Mucosa of stomach (tissue), 1 donor: ENCODE measurements around the gene MAST4.

ENCODE experiments used
- H3K27me3 ChIP-seq: one replicate; pipeline ENCODE4 v1.7.0; 2013; ENCODE audit warnings: mild to moderate bottlenecking, low read length; ENCODE audit not compliant: control insufficient read depth, insufficient read depth
- H3K36me3 ChIP-seq: one replicate; pipeline ENCODE4 v1.7.0; 2013; ENCODE audit warnings: low read length; ENCODE audit not compliant: control insufficient read depth, insufficient read depth
- H3K4me1 ChIP-seq: one replicate; pipeline ENCODE4 v1.7.0; 2013; ENCODE audit warnings: mild to moderate bottlenecking, low read length; ENCODE audit not compliant: control insufficient read depth, insufficient read depth
- H3K4me3 ChIP-seq: one replicate; pipeline ENCODE4 v1.7.0; 2013; ENCODE audit warnings: low read length
- H3K9ac ChIP-seq: one replicate; pipeline ENCODE4 v1.7.0; 2013; ENCODE audit warnings: mild to moderate bottlenecking, low read length, moderate library complexity
- H3K9me3 ChIP-seq: one replicate; pipeline ENCODE4 v1.7.0; 2013; ENCODE audit warnings: mild to moderate bottlenecking, low read length, moderate library complexity; ENCODE audit not compliant: control insufficient read depth
- donor health status: Pancreatic carcinoma.

Gene MAST4

DNA sequence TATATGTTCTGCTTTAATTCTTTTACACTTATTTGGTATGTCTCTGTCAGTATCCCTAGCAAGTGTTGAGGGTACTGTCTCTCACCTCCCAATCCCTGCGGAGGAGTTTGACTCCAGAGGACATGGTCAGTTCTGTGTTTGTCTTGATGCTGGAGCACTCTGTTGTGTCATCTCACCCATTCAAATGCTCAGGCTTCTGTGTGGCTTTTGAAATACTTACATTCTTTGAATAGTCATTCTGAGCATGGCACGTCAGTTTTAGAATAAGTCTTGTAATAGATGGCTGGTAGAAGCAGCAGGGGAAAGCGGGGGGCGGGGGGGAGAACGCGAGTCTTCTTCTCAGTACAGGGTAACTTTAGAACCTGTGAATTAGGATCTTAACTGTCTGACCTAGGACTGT is 12.3 kb downstream of the MAST4 start:
- no peaks in the 10 kb centered on the region for H3K9me3 ChIP-seq
- H3K36me3 ChIP-seq, result no peaks in the 10 kb centered on the region
- no peaks in the 10 kb centered on the region for H3K4me1 ChIP-seq
- H3K4me3 ChIP-seq, result no peak overlapping the region
- peaks cover 3% of the 10 kb centered on the region for H3K27me3 ChIP-seq
- no peak overlapping the region for H3K9ac ChIP-seq

DNA sequence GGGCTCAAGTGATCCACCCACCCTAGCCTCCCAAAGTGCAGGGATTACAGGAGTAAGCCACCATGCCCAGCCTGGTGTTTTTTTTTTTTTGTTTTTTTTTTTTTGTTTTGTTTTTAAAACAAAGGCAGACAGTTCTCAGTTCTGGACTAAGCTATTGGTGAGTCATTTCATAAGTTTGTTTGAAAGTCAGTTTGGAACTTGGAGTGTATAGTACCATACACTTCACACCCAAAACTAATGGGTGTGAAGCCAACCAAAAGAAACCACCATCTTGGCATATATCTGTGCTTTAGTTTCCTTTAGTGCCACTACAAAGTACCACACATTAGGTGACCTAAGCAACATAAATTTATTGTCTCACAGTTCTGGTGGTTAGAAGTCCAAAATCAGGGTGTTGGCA is 13.4 kb downstream of the MAST4 start:
- no peaks in the 10 kb centered on the region for H3K4me1 ChIP-seq
- no peaks in the 10 kb centered on the region for H3K36me3 ChIP-seq
- H3K27me3 ChIP-seq, result peaks cover 3% of the 10 kb centered on the region
- no peaks in the 10 kb centered on the region for H3K9me3 ChIP-seq
- no peak overlapping the region for H3K4me3 ChIP-seq
- H3K9ac ChIP-seq, result no peak overlapping the region

DNA sequence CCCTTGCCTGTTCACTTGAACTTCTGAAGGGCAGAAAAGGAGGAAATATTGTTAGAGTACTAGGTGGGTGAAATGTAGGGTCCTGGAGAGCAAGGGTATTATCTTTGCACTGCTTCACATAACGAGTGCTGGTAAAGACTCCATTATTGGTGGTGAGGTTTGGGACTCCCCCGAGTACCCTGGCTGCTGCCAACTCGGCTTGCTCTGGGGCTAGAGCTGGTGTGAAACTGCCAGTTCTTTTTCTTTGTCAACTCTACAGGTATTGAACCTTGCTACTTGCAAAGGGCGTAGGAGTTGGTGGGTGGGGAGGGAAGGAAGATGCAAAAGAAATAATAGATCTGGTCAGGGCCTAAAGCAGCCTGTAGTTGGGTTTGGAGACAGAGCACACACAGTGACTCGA is 16.0 kb downstream of the MAST4 start:
- H3K27me3 ChIP-seq, result peaks cover 3% of the 10 kb centered on the region
- H3K36me3 ChIP-seq, result no peaks in the 10 kb centered on the region
- no peaks in the 10 kb centered on the region for H3K4me1 ChIP-seq
- H3K9me3 ChIP-seq, result no peaks in the 10 kb centered on the region
- no peak overlapping the region for H3K9ac ChIP-seq
- no peak overlapping the region for H3K4me3 ChIP-seq

GRCh38 chr5:66615136-66615535 is 18.9 kb downstream of the MAST4 start:
- Histone ChIP-seq H3K4me1 (no peaks in the 10 kb centered on the region), H3K36me3 (no peaks in the 10 kb centered on the region), H3K9ac (no peak overlapping the region)

DNA sequence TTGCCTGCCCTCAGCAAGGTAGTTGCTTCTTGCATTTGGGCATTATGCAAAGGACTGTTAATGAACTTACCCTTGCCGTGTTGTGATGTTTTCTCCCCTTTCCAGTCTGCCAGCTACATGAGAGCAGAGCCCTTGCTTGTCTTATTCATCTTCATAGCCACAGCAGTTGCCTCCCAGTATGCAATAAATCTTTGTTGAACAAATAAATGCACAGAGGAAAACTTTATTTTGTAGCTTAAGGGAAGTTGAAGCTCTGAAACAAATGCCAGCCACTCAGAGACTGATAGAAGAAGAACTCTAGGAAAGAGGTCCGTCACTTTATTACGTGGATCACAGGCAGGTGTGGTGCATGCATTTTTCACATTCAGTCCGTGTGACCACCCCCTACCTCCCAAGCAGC is 19.7 kb downstream of the MAST4 start:
- H3K9me3 ChIP-seq, result no peaks in the 10 kb centered on the region
- no peaks in the 10 kb centered on the region for H3K27me3 ChIP-seq
- H3K4me3 ChIP-seq, result no peak overlapping the region
- H3K36me3 ChIP-seq, result no peaks in the 10 kb centered on the region
- no peaks in the 10 kb centered on the region for H3K4me1 ChIP-seq
- H3K9ac ChIP-seq, result no peak overlapping the region

More at GRCh38 chr5:66615136-66615535, 18.9 kb downstream of the MAST4 start:
- Histone ChIP-seq H3K4me3 (no peak overlapping the region), H3K27me3 (peaks cover 3% of the 10 kb centered on the region), H3K9me3 (no peaks in the 10 kb centered on the region)

- H3K4me3 ChIP-seq, result no peak overlapping the region
- H3K9ac ChIP-seq, result no peak overlapping the region
- no peaks in the 10 kb centered on the region for H3K9me3 ChIP-seq
- H3K36me3 ChIP-seq, result no peaks in the 10 kb centered on the region
- no peaks in the 10 kb centered on the region for H3K27me3 ChIP-seq
- no peaks in the 10 kb centered on the region for H3K4me1 ChIP-seq
Measured at GRCh38 chr5:66616520-66617225, 20.5 kb downstream of the MAST4 start.

- no peak overlapping the region for H3K9ac ChIP-seq
- no peaks in the 10 kb centered on the region for H3K9me3 ChIP-seq
- H3K27me3 ChIP-seq, result no peaks in the 10 kb centered on the region
- H3K4me3 ChIP-seq, result no peak overlapping the region
- H3K4me1 ChIP-seq, result no peaks in the 10 kb centered on the region
- no peaks in the 10 kb centered on the region for H3K36me3 ChIP-seq
Measured at GRCh38 chr5:66617226-66617861, 21.2 kb downstream of the MAST4 start.

DNA sequence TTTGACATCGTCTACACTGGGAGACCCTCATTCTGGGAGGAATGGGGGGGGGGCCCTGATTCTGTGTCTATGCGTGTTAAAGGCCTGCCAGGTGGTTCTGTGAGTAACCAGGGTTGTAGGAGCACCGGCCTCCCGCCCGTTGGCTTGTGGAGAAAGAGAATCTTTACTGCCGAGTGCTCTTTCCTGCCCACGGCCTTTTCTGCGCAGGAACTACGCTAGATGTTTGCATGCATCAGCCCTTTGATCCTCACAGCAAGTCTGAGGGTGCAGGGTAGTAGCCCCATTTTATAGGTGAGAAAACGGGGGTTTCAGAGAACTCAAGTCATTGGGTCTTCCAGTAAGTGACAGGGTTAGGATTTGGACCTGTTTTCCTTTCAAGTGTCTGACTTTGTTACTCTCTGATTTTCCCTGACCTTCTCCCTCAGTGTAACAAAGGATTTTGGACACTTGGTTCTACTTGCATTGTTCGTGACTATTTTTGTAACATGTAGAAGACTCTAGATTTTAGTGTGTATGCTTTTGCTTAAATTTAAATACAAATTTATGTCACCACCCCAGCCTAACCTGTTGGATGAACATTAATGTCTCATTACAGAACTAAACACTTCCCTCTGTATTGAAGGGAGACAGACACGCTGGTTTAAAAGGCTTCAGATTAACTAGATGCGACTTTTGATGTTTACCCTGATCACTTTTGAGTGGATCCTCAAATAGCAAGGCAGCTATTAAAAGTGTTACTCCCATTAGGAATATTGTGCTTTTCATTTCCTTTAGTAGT is 22.0 kb downstream of the MAST4 start:
- Histone ChIP-seq H3K9ac (no peak overlapping the region), H3K27me3 (no peaks in the 10 kb centered on the region), H3K9me3 (no peaks in the 10 kb centered on the region), H3K36me3 (no peaks in the 10 kb centered on the region), H3K4me1 (no peaks in the 10 kb centered on the region), H3K4me3 (no peak overlapping the region)

- H3K9ac ChIP-seq, result no peak overlapping the region
- no peak overlapping the region for H3K4me3 ChIP-seq
- H3K36me3 ChIP-seq, result no peaks in the 10 kb centered on the region
- H3K27me3 ChIP-seq, result no peaks in the 10 kb centered on the region
- H3K9me3 ChIP-seq, result no peaks in the 10 kb centered on the region
- H3K4me1 ChIP-seq, result no peaks in the 10 kb centered on the region
Measured at GRCh38 chr5:66620711-66621110, 24.5 kb downstream of the MAST4 start.

- Histone ChIP-seq H3K9me3 (no peaks in the 10 kb centered on the region), H3K9ac (no peak overlapping the region), H3K27me3 (no peaks in the 10 kb centered on the region), H3K4me1 (no peaks in the 10 kb centered on the region), H3K36me3 (no peaks in the 10 kb centered on the region), H3K4me3 (no peak overlapping the region)
Measured at GRCh38 chr5:66621146-66621545, 25.0 kb downstream of the MAST4 start.

DNA sequence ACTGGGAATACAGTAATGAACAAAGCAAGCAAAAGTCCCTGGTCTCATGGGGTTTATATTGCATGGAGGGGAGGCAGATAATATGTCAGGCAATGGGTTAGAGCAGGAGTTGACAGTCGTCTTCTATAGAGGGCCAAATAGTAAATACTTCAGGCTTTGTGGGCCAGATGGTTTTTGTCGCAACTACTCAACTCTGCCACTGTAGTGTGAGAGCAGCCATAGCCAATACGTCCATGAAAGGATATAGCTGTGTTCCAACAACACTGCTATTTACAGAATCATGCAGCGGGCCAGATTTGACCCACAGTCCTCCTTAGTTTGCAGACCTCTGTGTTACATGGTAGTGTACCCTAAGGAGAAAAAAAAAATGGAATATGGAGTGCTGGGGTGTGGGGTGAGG is 25.5 kb downstream of the MAST4 start:
- Histone ChIP-seq H3K9ac (no peak overlapping the region), H3K4me1 (no peaks in the 10 kb centered on the region), H3K4me3 (no peak overlapping the region), H3K36me3 (no peaks in the 10 kb centered on the region), H3K27me3 (no peaks in the 10 kb centered on the region), H3K9me3 (no peaks in the 10 kb centered on the region)

DNA sequence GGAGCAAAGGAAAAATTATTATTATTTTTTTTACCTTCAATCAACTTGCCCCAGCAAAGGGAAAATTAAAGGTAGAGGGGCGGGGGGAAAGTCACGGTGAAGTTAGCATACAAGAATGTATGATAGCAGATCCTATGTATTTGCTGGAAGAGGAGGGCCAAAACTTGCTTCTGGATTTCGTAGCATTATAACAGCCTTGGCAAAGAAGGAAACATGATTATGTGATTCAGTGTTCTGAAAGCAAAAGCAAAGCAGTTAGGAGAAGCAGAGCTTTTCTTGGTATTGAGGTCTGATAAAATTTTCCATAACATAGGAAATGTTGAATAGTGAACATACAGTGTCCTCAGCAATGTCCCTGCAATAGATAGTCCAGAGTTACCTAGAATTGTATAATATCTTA is 32.4 kb downstream of the MAST4 start:
- H3K9me3 ChIP-seq, result no peaks in the 10 kb centered on the region
- H3K36me3 ChIP-seq, result no peaks in the 10 kb centered on the region
- no peak overlapping the region for H3K9ac ChIP-seq
- H3K4me1 ChIP-seq, result peaks cover 6% of the 10 kb centered on the region
- no peaks in the 10 kb centered on the region for H3K27me3 ChIP-seq
- H3K4me3 ChIP-seq, result no peak overlapping the region
